H1 (cell line): ENCODE measurements around the gene MYO1F. TPM values are rescaled to one million over a fixed set of nuclear protein-coding genes. Genes with fewer than 3 reads are reported as not detected.

Source experiments
- CTCF ChIA-PET: fragments of 300-600 bp; sonication (Branson Sonifier 250); formaldehyde crosslinking; loops from one replicate; lab custom pipeline; 2021; ENCODE audit not compliant: partially characterized antibody; lab: Charles Lee
- POLR2A ChIA-PET: fragments of 300-600 bp; sonication (Branson Sonifier 250); formaldehyde crosslinking; loops from one replicate; lab custom pipeline; 2021; ENCODE audit warnings: inconsistent platforms; ENCODE audit not compliant: partially characterized antibody; lab: Charles Lee
- DNase-seq, 2 experiments: peaks; one replicate each; pipeline versions ENCODE4 v3.0.0 to v3.0.0-alpha.2; 2010 to 2022; ENCODE audit warnings: low spot score in 2 of 2, low read depth in 1 of 2, mixed read lengths in 1 of 2
- FAIRE-seq: peaks from 2 replicates; lab custom pipeline; 2011; peaks lifted over from hg19 to GRCh38; lab: Jason Lieb, UNC
- H2AFZ ChIP-seq: 2 replicates; pipeline ENCODE4 v1.8.1; 2012; ENCODE audit warnings: low read length, inconsistent platforms
- H2AK5ac ChIP-seq: 2 replicates; pipeline ENCODE4 v1.6.1; 2013; ENCODE audit warnings: low read depth, low read length
- H2BK120ac ChIP-seq: replicated peaks from 2 replicates; pipeline ENCODE3; 2013; ENCODE audit warnings: low read depth, low read length, inconsistent platforms
- H2BK12ac ChIP-seq: 2 replicates; pipeline ENCODE4 v1.6.1; 2013; ENCODE audit warnings: low read depth, low read length
- H2BK15ac ChIP-seq: 2 replicates; pipeline ENCODE4 v1.6.1; 2013; ENCODE audit warnings: low read length
- H2BK20ac ChIP-seq: 2 replicates; pipeline ENCODE4 v1.6.1; 2013; ENCODE audit warnings: low read length
- H2BK5ac ChIP-seq: 2 replicates; pipeline ENCODE4 v1.6.1; 2013; ENCODE audit warnings: low read depth, low read length
- H3K14ac ChIP-seq: 2 replicates; pipeline ENCODE4 v1.6.1; 2013; ENCODE audit warnings: inconsistent platforms; ENCODE audit not compliant: insufficient read length
- H3K18ac ChIP-seq: 2 replicates; pipeline ENCODE4 v1.6.1; 2013; ENCODE audit warnings: low read length; ENCODE audit errors: extremely low read depth
- H3K23ac ChIP-seq: 2 replicates; pipeline ENCODE4 v1.6.1; 2013; ENCODE audit warnings: inconsistent platforms; ENCODE audit not compliant: insufficient read length
- H3K23me2 ChIP-seq: 2 replicates; pipeline ENCODE4 v1.6.1; 2013; ENCODE audit warnings: low read depth, low read length
- H3K27ac ChIP-seq: 2 replicates; pipeline ENCODE4 v1.6.1; 2011; ENCODE audit warnings: low read depth, low read length, inconsistent platforms
- H3K27me3 ChIP-seq, 4 experiments: replicated peaks in 1 of 4; 1 replicate in 1 of 4; 2 replicates in 3 of 4; pipeline versions ENCODE4 v1.6.1 to v1.8.1; 2011 to 2013; ENCODE audit warnings: low read length in 3 of 4, mild to moderate bottlenecking in 3 of 4, inconsistent platforms in 2 of 4, mixed read lengths in 2 of 4, moderate library complexity in 1 of 4; ENCODE audit not compliant: control insufficient read depth in 3 of 4, insufficient read depth in 3 of 4; ENCODE audit errors: extremely low read depth in 1 of 4
- H3K36me3 ChIP-seq, 4 experiments: 2 replicates each; pipeline versions ENCODE4 v1.6.1 to v1.8.1; 2011 to 2013; ENCODE audit warnings: mild to moderate bottlenecking in 4 of 4, low read length in 3 of 4, moderate library complexity in 2 of 4, control low read depth in 1 of 4, inconsistent platforms in 1 of 4; ENCODE audit not compliant: insufficient read depth in 4 of 4, control insufficient read depth in 2 of 4
- H3K4ac ChIP-seq: replicated peaks from 2 replicates; pipeline ENCODE3; 2013; ENCODE audit warnings: low read length, low read depth, mixed read lengths, inconsistent platforms; ENCODE audit not compliant: insufficient read length
- H3K4me1 ChIP-seq, 4 experiments: replicated peaks in 1 of 4; 1 replicate in 1 of 4; 2 replicates in 3 of 4; pipeline versions ENCODE4 v1.6.1 to v1.8.1; 2011 to 2013; ENCODE audit warnings: low read length in 3 of 4, inconsistent platforms in 2 of 4, mixed read lengths in 1 of 4; ENCODE audit not compliant: insufficient read depth in 4 of 4, control insufficient read depth in 3 of 4
- H3K4me2 ChIP-seq, 2 experiments: 2 replicates each; pipeline versions ENCODE4 v1.6.1 to v1.8.1; 2011 to 2013; ENCODE audit warnings: low read depth in 2 of 2, low read length in 2 of 2, control low read depth in 1 of 2, inconsistent platforms in 1 of 2, mild to moderate bottlenecking in 1 of 2; ENCODE audit not compliant: insufficient read depth in 1 of 2
- H3K4me3 ChIP-seq, 4 experiments: fragments of 200-600, 300-600 bp in 1 of 4; sonication (generic), shearing (Covaris generic), sonication (Bioruptor Twin) in 1 of 4; 2 replicates each; pipeline versions ENCODE4 v1.5.1 to v1.8.1; 2011 to 2016; ENCODE audit warnings: low read length in 4 of 4, low read depth in 3 of 4, control low read depth in 2 of 4, inconsistent platforms in 2 of 4, mild to moderate bottlenecking in 2 of 4, mixed read lengths in 1 of 4, moderate library complexity in 1 of 4; ENCODE audit not compliant: insufficient read depth in 2 of 4; ENCODE audit errors: extremely low read depth in 1 of 4
- H3K56ac ChIP-seq: replicated peaks from 2 replicates; pipeline ENCODE3; 2013; ENCODE audit warnings: low read depth, mild to moderate bottlenecking, mixed read lengths, low read length, inconsistent platforms; ENCODE audit not compliant: insufficient read length
- H3K79me1 ChIP-seq: 2 replicates; pipeline ENCODE4 v1.6.1; 2013; ENCODE audit warnings: low read depth, low read length, control low read depth
- H3K79me2 ChIP-seq, 2 experiments: 2 replicates each; pipeline versions ENCODE4 v1.6.1 to v1.8.1; 2012 to 2013; ENCODE audit warnings: low read length in 2 of 2, mild to moderate bottlenecking in 2 of 2, inconsistent platforms in 1 of 2; ENCODE audit not compliant: insufficient read depth in 2 of 2, control insufficient read depth in 1 of 2
- H3K9ac ChIP-seq, 4 experiments: replicated peaks in 1 of 4; 1 replicate in 1 of 4; 2 replicates in 3 of 4; pipeline versions ENCODE4 v1.6.1 to v1.8.1; 2011 to 2013; ENCODE audit warnings: low read depth in 3 of 4, low read length in 3 of 4, control low read depth in 2 of 4, mild to moderate bottlenecking in 2 of 4, moderate library complexity in 2 of 4, inconsistent platforms in 1 of 4; ENCODE audit errors: extremely low read depth in 1 of 4
- H3K9me3 ChIP-seq, 2 experiments: 2 replicates each; pipeline versions ENCODE4 v1.6.1 to v1.8.1; 2012 to 2013; ENCODE audit warnings: mild to moderate bottlenecking in 2 of 2, moderate library complexity in 2 of 2, control low read depth in 1 of 2, inconsistent platforms in 1 of 2, low read depth in 1 of 2, low read length in 1 of 2, mixed read lengths in 1 of 2; ENCODE audit not compliant: insufficient read depth in 2 of 2
- H4K20me1 ChIP-seq, 2 experiments: replicated peaks in 1 of 2; 2 replicates each; pipeline versions ENCODE3 to v1.8.1; 2011 to 2013; ENCODE audit warnings: inconsistent platforms in 2 of 2, low read length in 2 of 2, mild to moderate bottlenecking in 1 of 2; ENCODE audit not compliant: insufficient read depth in 2 of 2, control insufficient read depth in 1 of 2
- H4K5ac ChIP-seq: 2 replicates; pipeline ENCODE4 v1.6.1; 2013; ENCODE audit warnings: low read length, low read depth, mixed read lengths, inconsistent platforms; ENCODE audit not compliant: insufficient read length
- H4K8ac ChIP-seq: 2 replicates; pipeline ENCODE4 v1.8.0; 2013; ENCODE audit warnings: mild to moderate bottlenecking, moderate library complexity, low read length, inconsistent platforms; ENCODE audit not compliant: insufficient read depth; ENCODE audit errors: extremely low read depth
- H4K91ac ChIP-seq: replicated peaks from 2 replicates; pipeline ENCODE3; 2013; ENCODE audit warnings: low read length, mixed read lengths, inconsistent platforms; ENCODE audit not compliant: insufficient read length
- ATF2 ChIP-seq: IDR thresholded peaks from 2 replicates; pipeline ENCODE4 v1.6.1; 2012; ENCODE audit warnings: low read length, inconsistent platforms
- BRCA1 ChIP-seq: IDR thresholded peaks from 2 replicates; pipeline ENCODE4 v1.6.1; 2012; ENCODE audit warnings: low read depth, low read length, improper control_type of control experiment
- E2F6 ChIP-seq: IDR thresholded peaks from 2 replicates; pipeline ENCODE4 v1.6.1; 2012; ENCODE audit warnings: inconsistent platforms
- EZH2 ChIP-seq: fragments of 200-600 bp; sonication (generic); IDR thresholded peaks from 2 replicates; pipeline ENCODE4 v1.7.1; 2012; ENCODE audit warnings: low read depth, mild to moderate bottlenecking, moderate library complexity, low read length, inconsistent platforms; ENCODE audit not compliant: severe bottlenecking
- KDM4A ChIP-seq: IDR thresholded peaks from one replicate; pipeline ENCODE4 v1.7.1; 2012; ENCODE audit warnings: low read depth, mild to moderate bottlenecking, moderate library complexity, low read length, inconsistent platforms; ENCODE audit not compliant: severe bottlenecking
- MAFK ChIP-seq: IDR thresholded peaks from 2 replicates; pipeline ENCODE4 v1.6.1; 2012; ENCODE audit warnings: low read depth, mild to moderate bottlenecking, improper control_type of control experiment, low read length
- RFX5 ChIP-seq: IDR thresholded peaks from 2 replicates; pipeline ENCODE4 v1.6.1; 2011; ENCODE audit warnings: low read depth, low read length, improper control_type of control experiment, borderline replicate concordance
- RXRA ChIP-seq: IDR thresholded peaks from 2 replicates; pipeline ENCODE4 v1.6.1; 2011; ENCODE audit warnings: low read depth, mild to moderate bottlenecking, low read length, moderate library complexity; ENCODE audit not compliant: insufficient read depth
- SIX5 ChIP-seq: IDR thresholded peaks from 2 replicates; pipeline ENCODE4 v1.6.1; 2011; ENCODE audit warnings: mild to moderate bottlenecking, low read depth, low read length
- SP2 ChIP-seq: IDR thresholded peaks from 2 replicates; pipeline ENCODE4 v1.6.1; 2012; ENCODE audit warnings: mild to moderate bottlenecking, low read length, inconsistent platforms
- TAF1 ChIP-seq: IDR thresholded peaks from 2 replicates; pipeline ENCODE4 v1.6.1; 2011; ENCODE audit warnings: mild to moderate bottlenecking, low read depth, low read length
- WGBS, 2 experiments: shearing (Covaris generic) in 1 of 2; methylation state at CpG; one replicate each; pipeline versions ENCODE4 v1.1.6 to v1.1.7; 2013 to 2015; ENCODE audit warnings: low lambda C conversion rate in 2 of 2, mixed read lengths in 2 of 2, inconsistent platforms in 1 of 2, low coverage in 1 of 2, missing lambda C conversion rate in 1 of 2; ENCODE audit not compliant: insufficient replicate concordance in 2 of 2, insufficient coverage in 1 of 2, insufficient read length in 1 of 2; ENCODE audit errors: extremely low coverage in 1 of 2, missing lambda C conversion rate in 1 of 2; 5-methylcytosine and 5-hydroxymethylcytosine counted together
- polyA plus RNA-seq, 7 experiments: library from polyadenylated mRNA; depleted of rRNA in 3 of 7; stranded (reverse) in 5 of 7; unstranded in 2 of 7; fragments of >200 nt in 5 of 7; fragments of 200-250 nt in 2 of 7; gene quantifications; 1 replicate in 5 of 7; 2 replicates in 1 of 7; 4 replicates in 1 of 7; pipeline versions ENCODE4 v1.2.1 to v1.2.3, GENCODE V29; 2011 to 2013; ENCODE audit warnings: missing spikeins in 2 of 7, mixed read lengths in 2 of 7
- total RNA-seq: library from RNA; stranded (reverse); fragmentation: NEBNext Ultra II Directional; extraction: Animal tissue kit (Norgen Biotek cat#: 25700); gene quantifications from 2 replicates; pipeline ENCODE4 v1.2.1, GENCODE V29; 2021

Gene MYO1F
- total and polyA plus RNA-seq, 2 of the 8 experiments (the other 6 are each of a cell fraction or from before 2014, with no cell fraction given), result 1.4 to 4.6 TPM

GRCh38 chr19:8530061-8530679 lies 47.1 kb downstream of the MYO1F start:
- CTCF ChIA-PET, result interaction anchor here (0.6 to 2.4 kb wide), 4 partner anchors 48 to 952 kb away, joined by 3 to 11 read pairs (median 4); partner anchors contain the start of gene MYO1F
- Histone ChIP-seq H2BK12ac (no peak overlapping the region), H4K5ac (no peak overlapping the region)
- TF ChIP-seq SP2 (no peak), KDM4A (no peak), E2F6 (no peak), TAF1 (no peak), RXRA (no peak), ATF2 (no peak), MAFK (no peak), RFX5 (no peak), SIX5 (no peak), EZH2 (no peak), BRCA1 (no peak)

More at GRCh38 chr19:8530061-8530679, 47.1 kb downstream of the MYO1F start:
- Histone ChIP-seq H2BK20ac (no peak overlapping the region), H3K4me1 (peaks cover 0 to 8% (median 2%) of the 10 kb centered on the region in 4 experiments; a peak in 4 of 7 replicates), H2AFZ (no peak overlapping the region), H3K14ac (no peak overlapping the region), H4K20me1 (peaks cover 4 to 20% of the 10 kb centered on the region in 2 experiments), H3K23me2 (peaks cover 6% of the 10 kb centered on the region), H3K4ac (no peak overlapping the region), H3K4me2 (no peak overlapping the region), H2AK5ac (no peak overlapping the region), H4K91ac (no peak overlapping the region), H3K23ac (no peak overlapping the region), H2BK120ac (no peak overlapping the region), H4K8ac (no peak overlapping the region), H3K18ac (no peak overlapping the region), H2BK5ac (no peak overlapping the region), H3K79me2 (no peaks in the 10 kb centered on the region), H3K27ac (no peak overlapping the region), H3K9me3 (no peaks in the 10 kb centered on the region), H3K79me1 (peaks cover 10% of the 10 kb centered on the region), H3K56ac (no peak overlapping the region), H3K4me3 (no peak overlapping the region), H3K36me3 (no peaks in the 10 kb centered on the region), H2BK15ac (no peak overlapping the region), H3K27me3 (no peaks in the 10 kb centered on the region), H3K9ac (no peak overlapping the region)
- FAIRE-seq (no peak), DNase-seq (no peak)
- 88% methylated on average over 30 of the region's 35 CpGs; no CpG with 5 or more reads in 1 of the 2 experiments for WGBS, 2 experiments
- POLR2A ChIA-PET, result interaction anchor here (1.0 to 1.9 kb wide), 5 partner anchors 17 to 52 kb away, joined by 3 to 6 read pairs (median 5); partner anchors contain the start of gene ZNF414
